CD8-positive, alpha-beta T cell (primary cell): ENCODE data around the gene PDE6D. TPM values are rescaled to one million over a fixed set of nuclear protein-coding genes. Genes with fewer than 3 reads are reported as not detected.

ENCODE experiments used
- total RNA-seq, 46 experiments: library from RNA in 2 of 46; stranded (reverse) in 2 of 46; gene quantifications; one replicate each; pipeline ENCODE4 v1.2.3 and lab custom pipeline; 2021 to 2026

PDE6D gene
- total RNA-seq, 2 experiments from 2014 or later, result 4.7 to 5.6 TPM

Other genes with a start within 250 kb of the PDE6D start
- gene TEX44, start 188.4 kb downstream of the PDE6D start, total RNA-seq, result not detected
- 1,000 to 10,000 TPM; 1,661 to 1,675 TPM for gene PTMA, start 72.8 kb downstream of the PDE6D start, total RNA-seq
- gene COPS7B, start 5.2 kb upstream of the PDE6D start, total RNA-seq, result 10 to 100 TPM; 35.0 to 36.8 TPM
- under 1 TPM; 0.33 to 1.00 TPM for gene NPPC, start 145.1 kb upstream of the PDE6D start, total RNA-seq
- 10 to 100 TPM; 46.9 to 56.5 TPM for gene DIS3L2, start 180.4 kb upstream of the PDE6D start, total RNA-seq